M059J (cell line): ENCODE measurements around the gene ANKRD10. TPM values are rescaled to one million over a fixed set of nuclear protein-coding genes. Genes with fewer than 3 reads are reported as not detected.
A peak's percentile ranks its signal among the peaks of the same experiment; 100 is the strongest.
"Not testable (repeated sequence)": the region's sequence is repeated elsewhere in the genome, so short reads cannot be mapped to it uniquely, and the experiment has no call there.

ENCODE experiments used
- DNase-seq: peaks from one replicate; pipeline ENCODE4 v3.0.0-alpha.2; 2012; ENCODE audit warnings: low read depth
- total RNA-seq: library from RNA; depleted of rRNA; stranded (reverse); fragments of >200 nt; shearing (Covaris generic); gene quantifications from 2 replicates; pipeline ENCODE4 v1.2.3, GENCODE V29; 2014; rRNA removed

ANKRD10 gene
- total RNA-seq: 26.6 and 42.5 TPM in 2 replicates

- DNase-seq: peak; percentile 97
Measured at GRCh38 chr13:110915057-110915873, at the start of gene ANKRD10. TSS of gene ANKRD10 (minus strand) at chr13:110915069. CDS start at chr13:110914934, 135 bp downstream.

GRCh38 chr13:110964229-110965037 is 49.6 kb upstream of the ANKRD10 start:
- DNase-seq: no peak

GRCh38 chr13:110963554-110963970 is 48.7 kb upstream of the ANKRD10 start:
- no peak for DNase-seq

- no peak for DNase-seq
Measured at GRCh38 chr13:110961959-110962358, 47.1 kb upstream of the ANKRD10 start.

GRCh38 chr13:110960204-110960603 is 45.3 kb upstream of the ANKRD10 start:
- no peak for DNase-seq

GRCh38 chr13:110957931-110958330 is 43.1 kb upstream of the ANKRD10 start:
- no peak for DNase-seq

- DNase-seq: peak; percentile 15
Measured at GRCh38 chr13:110957181-110957884, 42.5 kb upstream of the ANKRD10 start.

GRCh38 chr13:110956216-110956615 is 41.3 kb upstream of the ANKRD10 start:
- not testable (repeated sequence) for DNase-seq

GRCh38 chr13:110955608-110956007 is 40.7 kb upstream of the ANKRD10 start:
- not testable (repeated sequence) for DNase-seq

GRCh38 chr13:110955072-110955503 is 40.2 kb upstream of the ANKRD10 start:
- peak; percentile 94 for DNase-seq

- not testable (repeated sequence) for DNase-seq
Measured at GRCh38 chr13:110954533-110954920, 39.7 kb upstream of the ANKRD10 start.

- DNase-seq: no peak
Measured at GRCh38 chr13:110953833-110954532, 39.1 kb upstream of the ANKRD10 start.

- DNase-seq: no peak
Measured at GRCh38 chr13:110953416-110953815, 38.5 kb upstream of the ANKRD10 start.

GRCh38 chr13:110952135-110952534 is 37.3 kb upstream of the ANKRD10 start:
- not testable (repeated sequence) for DNase-seq

GRCh38 chr13:110950819-110951570 is 36.1 kb upstream of the ANKRD10 start:
- no peak for DNase-seq

- no peak for DNase-seq
Measured at GRCh38 chr13:110950356-110950755, 35.5 kb upstream of the ANKRD10 start.

GRCh38 chr13:110949628-110950027 is 34.8 kb upstream of the ANKRD10 start:
- DNase-seq: no peak

- DNase-seq: no peak
Measured at GRCh38 chr13:110949116-110949515, 34.2 kb upstream of the ANKRD10 start.

GRCh38 chr13:110947338-110947737 is 32.5 kb upstream of the ANKRD10 start:
- not testable (repeated sequence) for DNase-seq

- DNase-seq: no peak
Measured at GRCh38 chr13:110945928-110946570, 31.2 kb upstream of the ANKRD10 start.
